Ovary (tissue), 9 donors: ENCODE data around the gene FOXP1. TPM values are rescaled to one million over a fixed set of nuclear protein-coding genes. Genes with fewer than 3 reads are reported as not detected.

Source experiments
- DNase-seq, 5 donors: peaks; one replicate each; pipeline ENCODE4 v3.0.0-alpha.2; 2019 to 2020
- H3K27ac ChIP-seq, 2 donors: fragments of 200-600 bp; one replicate each; pipeline versions ENCODE4 v1.5.1 to v1.8.0; 2019 to 2022
- H3K27me3 ChIP-seq: fragments of 200-600 bp; one replicate; pipeline ENCODE4 v1.8.0; 2022
- H3K36me3 ChIP-seq: fragments of 200-600 bp; sonication (generic); one replicate; pipeline ENCODE4 v1.5.1; 2019
- H3K4me1 ChIP-seq: one replicate; pipeline ENCODE4 v1.8.1; 2013; ENCODE audit warnings: mild to moderate bottlenecking, moderate library complexity; ENCODE audit not compliant: insufficient read depth
- H3K4me3 ChIP-seq: fragments of 200-600 bp; sonication (generic); one replicate; pipeline ENCODE4 v1.5.1; 2017
- H3K9me3 ChIP-seq, 2 donors: fragments of 200-600 bp in 1 of 2; sonication (generic) in 1 of 2; one replicate each; pipeline versions ENCODE4 v1.5.1 to v1.8.1; 2013 to 2019; ENCODE audit warnings: mild to moderate bottlenecking in 1 of 2, moderate library complexity in 1 of 2
- CTCF ChIP-seq, 3 donors: fragments of 450-650 bp in 2 of 3; fragments of 200-600 bp in 1 of 3; IDR thresholded peaks; one replicate each; pipeline versions ENCODE4 v1.5.1 to v1.8.0; 2016 to 2022; ENCODE audit warnings: antibody characterized with exemption in 3 of 3, mild to moderate bottlenecking in 1 of 3
- EP300 ChIP-seq: sonication (generic); formaldehyde crosslinking; IDR thresholded peaks from one replicate; pipeline ENCODE4 v1.6.1; 2017; ENCODE audit warnings: antibody characterized with exemption
- POLR2A ChIP-seq: fragments of 450-650 bp; IDR thresholded peaks from one replicate; pipeline ENCODE4 v1.6.1; 2017; ENCODE audit warnings: antibody characterized with exemption, mild to moderate bottlenecking, moderate library complexity
- WGBS, 3 donors: extraction: QIAGEN DNeasy Blood & Tissue Kit in 1 of 3; methylation state at CpG; one replicate each; pipeline versions ENCODE4 v1.1.5 to v1.1.7; 2013 to 2017; 5-methylcytosine and 5-hydroxymethylcytosine counted together
- intact Hi-C, 4 donors: fragments of 100-400 bp; cut with DNase I; formaldehyde crosslinking; loops; one replicate each; pipeline versions ENCODE4 v1.11.0 to v1.15.1; 2022 to 2023
- polyA plus RNA-seq, 2 donors: library from polyadenylated mRNA; stranded (reverse); fragments of 200-250 nt in 1 of 2; fragments of 350-450 nt in 1 of 2; fragmentation: Illumina TruSeq in 1 of 2; extraction: RNeasy Lipid Tissue Mini Kit (QIAGEN cat#74804) in 1 of 2; gene quantifications; one replicate each; pipeline ENCODE4 v1.2.3, GENCODE V29; 2013 to 2014
- total RNA-seq, 7 donors: library from RNA; depleted of rRNA in 2 of 7; stranded (reverse); fragments of >200 nt in 2 of 7; fragmentation: NEBNext Ultra II Directional in 3 of 7; extraction: Animal tissue kit (Norgen Biotek cat#: 25700) in 3 of 7; gene quantifications; one replicate each; pipeline versions ENCODE4 v1.1.0 to v1.2.4, GENCODE V29; 2016 to 2023
- donor health status: DM: no; HTN: no; CAD: no; lungs with moderate emphysema.
- donor health status: DM: no; HTN: no; CAD: no.
- donor health status: Bipolar disorder and iron deficiency.
- donor health status: DM: yes; HTN: yes; CAD: no.
- donor health status: DM: no; HTN: no; CAD: no.
- donor health status: DM: yes; HTN: yes; CAD: no.

Gene FOXP1
- total and polyA plus RNA-seq, 9 donors, result 31.7 to 126 (median 114) TPM

GRCh38 chr3:71026634-71027578, 556.6 kb downstream of the FOXP1 start:
- H3K27me3 ChIP-seq, result no peaks in the 10 kb centered on the region
- H3K4me3 ChIP-seq, result no peak overlapping the region
- WGBS, 3 donors, result 88 to 90% (median 89%) methylated on average over 6 of the region's 6 CpGs
- no peaks in the 10 kb centered on the region for H3K9me3 ChIP-seq
- peaks cover 7% of the 10 kb centered on the region for H3K4me1 ChIP-seq
- intact Hi-C loops, result no loop called here
- no peaks in the 10 kb centered on the region for H3K36me3 ChIP-seq
- no peak overlapping the region for H3K27ac ChIP-seq
- no peak for TF ChIP-seq CTCF (IDR thresholded peaks at IDR 0.05)
- DNase-seq, result no peak

- TF ChIP-seq POLR2A, result no peak
- no peak for TF ChIP-seq CTCF (IDR thresholded peaks at IDR 0.05)
- no peak for TF ChIP-seq EP300
- peaks cover 6% of the 10 kb centered on the region for H3K4me1 ChIP-seq
- no peak overlapping the region for H3K4me3 ChIP-seq
- no peaks in the 10 kb centered on the region for H3K36me3 ChIP-seq
- no peak for DNase-seq
- no peak overlapping the region for H3K27ac ChIP-seq
- H3K9me3 ChIP-seq, result no peaks in the 10 kb centered on the region
- 82 to 96% (median 84%) methylated on average over 1 of the region's 1 CpG for WGBS, 3 donors
- H3K27me3 ChIP-seq, result no peaks in the 10 kb centered on the region
- intact Hi-C loops, result no loop called here
These were observed 558.0 kb downstream of the FOXP1 start for GRCh38 chr3:71025516-71025915.

GRCh38 chr3:71025010-71025409, 558.5 kb downstream of the FOXP1 start:
- intact Hi-C loops, result no loop called here
- H3K4me1 ChIP-seq, result peaks cover 6% of the 10 kb centered on the region

More at GRCh38 chr3:71025010-71025409, 558.5 kb downstream of the FOXP1 start:
- H3K4me3 ChIP-seq, result no peak overlapping the region
- 82 to 84% (median 83%) methylated on average over 8 of the region's 8 CpGs for WGBS, 3 donors
- no peak for TF ChIP-seq CTCF (IDR thresholded peaks at IDR 0.05)
- TF ChIP-seq POLR2A, result no peak
- TF ChIP-seq EP300, result no peak
- H3K27me3 ChIP-seq, result no peaks in the 10 kb centered on the region
- no peak for DNase-seq
- no peaks in the 10 kb centered on the region for H3K9me3 ChIP-seq
- H3K27ac ChIP-seq, result no peak overlapping the region
- H3K36me3 ChIP-seq, result no peaks in the 10 kb centered on the region
